ENCODE measurements around the gene TCOF1. TPM values are rescaled to one million over a fixed set of nuclear protein-coding genes. Genes with fewer than 3 reads are reported as not detected.

Gene TCOF1
- total RNA-seq, 1 donor from 2014 or later: 44.3 TPM

DNA sequence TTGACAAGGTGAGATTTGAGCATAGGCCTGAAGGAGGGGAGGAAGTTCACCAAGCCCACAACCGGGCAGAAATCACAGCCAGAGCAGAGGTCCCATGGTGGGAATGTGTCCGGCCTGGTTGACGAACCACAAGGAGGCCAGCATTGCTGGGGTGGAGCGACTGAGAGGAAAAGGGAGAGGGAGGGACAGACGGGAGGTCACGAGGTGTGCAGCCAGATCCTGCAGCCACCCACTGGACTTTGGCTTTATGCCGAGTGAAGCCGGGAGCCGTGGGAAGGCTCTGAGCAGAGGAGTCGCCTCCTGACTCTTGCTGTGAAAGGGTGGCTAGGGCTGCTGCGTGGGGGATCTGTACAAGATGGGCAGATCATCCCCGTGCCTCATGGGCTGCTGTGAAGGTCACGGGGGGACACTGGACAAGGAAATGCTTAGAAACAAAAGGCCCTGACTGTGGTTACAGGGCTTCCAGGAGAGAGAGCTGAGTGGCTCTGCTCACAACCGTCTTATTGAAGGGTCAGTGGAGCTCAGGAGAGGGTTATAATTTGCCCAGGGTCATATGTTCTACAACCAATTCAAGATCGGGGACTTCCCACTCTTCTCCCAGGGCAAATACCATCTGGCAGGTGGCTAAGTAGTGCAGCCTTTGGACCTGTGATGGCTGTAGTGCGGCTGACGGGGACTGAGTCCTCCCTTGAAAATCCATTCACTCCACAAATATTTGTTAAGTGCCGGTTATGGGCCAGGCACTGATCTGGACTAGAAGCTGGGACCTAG lies 70.8 kb downstream of the TCOF1 start:
- TF ChIP-seq, protein P1, sequence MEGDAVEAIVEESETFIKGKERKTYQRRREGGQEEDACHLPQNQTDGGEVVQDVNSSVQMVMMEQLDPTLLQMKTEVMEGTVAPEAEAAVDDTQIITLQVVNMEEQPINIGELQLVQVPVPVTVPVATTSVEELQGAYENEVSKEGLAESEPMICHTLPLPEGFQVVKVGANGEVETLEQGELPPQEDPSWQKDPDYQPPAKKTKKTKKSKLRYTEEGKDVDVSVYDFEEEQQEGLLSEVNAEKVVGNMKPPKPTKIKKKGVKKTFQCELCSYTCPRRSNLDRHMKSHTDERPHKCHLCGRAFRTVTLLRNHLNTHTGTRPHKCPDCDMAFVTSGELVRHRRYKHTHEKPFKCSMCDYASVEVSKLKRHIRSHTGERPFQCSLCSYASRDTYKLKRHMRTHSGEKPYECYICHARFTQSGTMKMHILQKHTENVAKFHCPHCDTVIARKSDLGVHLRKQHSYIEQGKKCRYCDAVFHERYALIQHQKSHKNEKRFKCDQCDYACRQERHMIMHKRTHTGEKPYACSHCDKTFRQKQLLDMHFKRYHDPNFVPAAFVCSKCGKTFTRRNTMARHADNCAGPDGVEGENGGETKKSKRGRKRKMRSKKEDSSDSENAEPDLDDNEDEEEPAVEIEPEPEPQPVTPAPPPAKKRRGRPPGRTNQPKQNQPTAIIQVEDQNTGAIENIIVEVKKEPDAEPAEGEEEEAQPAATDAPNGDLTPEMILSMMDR (conservative IDR thresholded peaks at IDR 0.05; ENCODE audit: low read depth, low read length): no peak
- peak; percentile 52 for DNase-seq (ENCODE audit: low read depth)

GRCh38 chr5:150428978-150429377 lies 71.5 kb downstream of the TCOF1 start:
- no peak overlapping the region for H3K4me3 ChIP-seq (ENCODE audit: low read depth, low read length)
- no peak for DNase-seq (ENCODE audit: low read depth)
- TF ChIP-seq, protein P1 (conservative IDR thresholded peaks at IDR 0.05; ENCODE audit: low read depth, low read length): no peak

More for the DNA sequence above, 70.8 kb downstream of the TCOF1 start:
- H3K4me3 ChIP-seq (ENCODE audit: low read depth, low read length): no peak overlapping the region

DNA sequence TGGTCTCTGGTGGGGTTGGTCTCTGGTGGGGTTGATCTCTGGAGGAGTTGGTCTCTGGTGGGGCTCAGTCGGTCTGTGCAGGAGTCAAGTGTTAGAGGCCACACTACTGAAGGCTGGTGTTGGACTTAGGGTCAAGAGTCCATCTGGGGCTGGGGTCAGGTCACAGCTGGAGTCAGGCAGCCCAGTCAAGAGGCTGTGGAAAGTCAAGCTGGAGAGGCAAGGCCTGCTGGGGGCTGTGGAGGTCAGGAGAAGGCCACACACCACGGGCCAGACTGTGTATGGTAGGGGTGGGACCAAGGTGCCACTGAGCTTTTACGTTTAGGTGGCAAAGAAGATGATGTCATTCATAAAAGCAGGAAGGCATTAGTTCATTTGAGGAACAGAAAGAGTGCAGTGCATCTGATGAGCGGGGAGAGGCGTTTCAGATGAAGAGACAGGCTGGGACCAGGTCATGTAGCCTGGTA lies 71.9 kb downstream of the TCOF1 start:
- DNase-seq (ENCODE audit: low read depth): no peak
- TF ChIP-seq, protein P1 (conservative IDR thresholded peaks at IDR 0.05; ENCODE audit: low read depth, low read length): no peak
- H3K4me3 ChIP-seq (ENCODE audit: low read depth, low read length): no peak overlapping the region

DNA sequence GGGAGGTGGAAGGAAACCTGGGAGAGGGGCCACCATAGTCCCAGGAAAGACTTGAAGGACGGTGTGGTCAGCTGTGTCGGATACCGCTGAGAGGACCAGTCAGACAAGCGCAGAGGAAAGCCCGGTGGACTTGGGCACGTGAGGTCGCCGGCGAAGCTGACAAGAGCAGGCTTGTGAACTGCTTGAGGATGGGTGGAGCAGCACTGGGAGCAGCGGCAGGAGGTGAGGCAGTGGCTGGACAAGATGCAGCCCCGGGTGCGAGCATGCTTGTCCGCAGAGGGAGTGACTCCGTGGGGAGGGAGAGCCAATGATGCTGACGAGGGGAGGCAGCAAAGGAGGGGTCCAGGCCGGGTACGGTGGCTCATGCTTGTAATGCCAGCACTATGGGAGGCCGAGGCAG lies 73.6 kb downstream of the TCOF1 start:
- no peak for DNase-seq (ENCODE audit: low read depth)
- TF ChIP-seq, protein P1 (conservative IDR thresholded peaks at IDR 0.05; ENCODE audit: low read depth, low read length): no peak
- H3K4me3 ChIP-seq (ENCODE audit: low read depth, low read length): no peak overlapping the region

- TF ChIP-seq, protein P1 (conservative IDR thresholded peaks at IDR 0.05; ENCODE audit: low read depth, low read length): no peak
- DNase-seq (ENCODE audit: low read depth): no peak
- H3K4me3 ChIP-seq (ENCODE audit: low read depth, low read length): no peak overlapping the region
These were observed 74.1 kb downstream of the TCOF1 start for GRCh38 chr5:150431574-150431973.

- TF ChIP-seq, protein P1 (conservative IDR thresholded peaks at IDR 0.05; ENCODE audit: low read depth, low read length): no peak
- H3K4me3 ChIP-seq (ENCODE audit: low read depth, low read length): no peak overlapping the region
- no peak for DNase-seq (ENCODE audit: low read depth)
These were observed 77.0 kb downstream of the TCOF1 start for GRCh38 chr5:150434464-150434863.
